Right lobe of liver (tissue), 6 donors: ENCODE data around the gene SUN1. TPM values are rescaled to one million over a fixed set of nuclear protein-coding genes. Genes with fewer than 3 reads are reported as not detected.
A peak's percentile ranks its signal among the peaks of the same experiment; 100 is the strongest.

ENCODE experiments used
- ATAC-seq, 4 donors: fragments of 200-7000 bp; cut with Tn5 transposase; one replicate each; pipeline ENCODE4 v1.9.1; 2020; ENCODE audit warnings: mild to moderate bottlenecking in 4 of 4, moderate library complexity in 4 of 4
- DNase-seq, 3 donors: peaks; one replicate each; pipeline ENCODE4 v3.0.0-alpha.2; 2020
- H3K27ac ChIP-seq, 3 donors: fragments of 200-600 bp; one replicate each; pipeline ENCODE4 v1.8.0; 2022
- H3K27me3 ChIP-seq, 2 donors: fragments of 200-600 bp; one replicate each; pipeline ENCODE4 v1.8.0; 2022
- H3K36me3 ChIP-seq, 4 donors: fragments of 200-600 bp; sonication (generic) in 1 of 4; one replicate each; pipeline versions ENCODE4 v1.5.1 to v1.8.0; 2017 to 2022; ENCODE audit warnings: control low read depth in 1 of 4
- H3K4me1 ChIP-seq, 4 donors: fragments of 200-600 bp; sonication (generic) in 1 of 4; one replicate each; pipeline versions ENCODE4 v1.5.1 to v1.8.0; 2017 to 2022; ENCODE audit warnings: control low read depth in 1 of 4
- H3K4me3 ChIP-seq, 3 donors: fragments of 200-600 bp; one replicate each; pipeline ENCODE4 v1.8.0; 2022
- H3K9me3 ChIP-seq, 4 donors: fragments of 200-600 bp; sonication (generic) in 1 of 4; one replicate each; pipeline versions ENCODE4 v1.5.1 to v1.8.0; 2017 to 2022; ENCODE audit warnings: control low read depth in 1 of 4
- POLR2A ChIP-seq: fragments of 450-650 bp; IDR thresholded peaks from one replicate; pipeline ENCODE4 v1.6.1; 2017; ENCODE audit warnings: antibody characterized with exemption, mild to moderate bottlenecking
- WGBS: methylation state at CpG from one replicate; pipeline ENCODE4 v1.1.6; 2018; ENCODE audit warnings: low coverage, low lambda C conversion rate; ENCODE audit not compliant: insufficient coverage; ENCODE audit errors: missing lambda C conversion rate; 5-methylcytosine and 5-hydroxymethylcytosine counted together
- intact Hi-C, 2 donors: fragments of 100-400 bp; cut with DNase I; formaldehyde crosslinking; loops; one replicate each; pipeline versions ENCODE4 v1.11.2 to v1.14.1; 2022
- total RNA-seq, 6 experiments: library from RNA; depleted of rRNA in 2 of 6; stranded (reverse); fragments of >200 nt in 2 of 6; fragmentation: NEBNext Ultra II Directional in 3 of 6; extraction: Animal tissue kit (Norgen Biotek cat#: 25700) in 3 of 6; gene quantifications; one replicate each; pipeline versions ENCODE4 v1.1.0 to v1.2.4, GENCODE V29; 2016 to 2023
- TF ChIP-seq, protein P1 (sequence below), 4 donors: fragments of 200-600 bp in 3 of 4; fragments of 450-650 bp in 1 of 4; IDR thresholded peaks; one replicate each; pipeline versions ENCODE4 v1.5.1 to v1.8.0; 2016 to 2022; ENCODE audit warnings: antibody characterized with exemption in 4 of 4, mild to moderate bottlenecking in 2 of 4
- donor health status: DM: no; HTN: yes; CAD: no.
- donor health status: DM: no; HTN: no; CAD: no.
- donor health status: DM: no; HTN: no; CAD: no.
- donor health status: DM: no; HTN: yes; CAD: no.
- donor health status: DM: no; HTN: yes; CAD: no.

The SUN1 gene
- total RNA-seq, 6 experiments from 2014 or later: 33.4 to 54.0 (median 48.7) TPM

DNA sequence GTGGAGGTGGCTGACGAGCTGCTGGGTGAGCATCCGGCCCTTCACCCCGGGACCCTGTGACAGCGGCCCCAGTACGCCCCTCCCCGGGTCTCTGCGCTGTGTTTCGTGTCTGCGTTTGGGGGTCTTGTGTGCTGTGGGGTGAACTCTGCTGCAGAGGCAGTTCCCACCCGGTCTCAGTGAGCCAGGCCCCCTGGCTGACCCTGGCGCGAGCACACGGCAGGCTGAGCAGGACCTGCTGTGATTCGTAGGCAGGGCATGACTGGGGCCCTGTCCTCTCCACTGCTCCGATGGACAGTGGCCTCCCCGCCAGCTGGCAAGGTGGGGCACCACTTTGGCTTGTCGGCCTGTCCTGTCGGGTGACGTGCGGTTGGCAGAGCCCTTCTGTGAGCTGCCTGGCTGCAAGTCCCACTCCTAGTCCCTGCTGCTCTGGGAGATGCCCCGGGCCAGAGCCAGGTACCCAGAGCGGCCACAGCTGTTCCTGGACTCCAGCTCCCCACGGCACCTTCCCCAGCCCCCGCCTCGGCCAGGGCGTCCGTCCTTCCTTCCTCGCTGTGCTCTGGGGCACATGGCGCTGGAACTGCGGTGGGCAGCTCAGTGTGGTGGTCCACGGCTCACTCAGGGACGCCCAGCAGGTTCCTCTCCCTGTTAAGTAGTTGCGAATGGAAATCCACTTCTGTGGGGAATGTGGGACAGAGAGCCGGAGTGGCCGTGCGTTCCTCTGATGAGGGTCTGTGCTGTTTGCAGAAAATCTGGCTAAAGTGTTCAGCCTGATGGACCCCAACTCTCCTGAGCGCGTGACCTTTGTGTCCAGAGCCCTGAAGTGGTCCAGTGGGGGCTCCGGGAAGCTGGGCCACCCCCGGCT lies 54.6 kb downstream of the SUN1 start:
- ATAC-seq: peak in 3 of 4 donors; percentile 12 to 52 (median 49)

DNA sequence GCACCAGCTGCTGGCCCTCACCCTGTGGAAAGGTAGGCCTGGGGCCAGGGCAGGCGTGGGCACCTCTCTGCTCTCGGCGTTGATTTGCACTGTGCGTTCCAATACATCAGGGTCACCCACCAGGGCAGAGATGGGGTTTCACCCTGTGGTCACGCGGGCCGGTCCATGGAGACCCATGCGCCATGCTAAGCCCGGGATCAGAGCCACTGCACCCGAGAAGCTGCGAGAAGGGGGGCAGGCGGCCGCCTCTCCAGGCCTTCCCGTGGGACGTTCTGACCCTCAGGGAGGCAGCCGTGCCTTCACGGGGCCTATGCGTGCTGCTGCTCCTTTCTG lies 55.2 kb downstream of the SUN1 start:
- Histone ChIP-seq H3K27ac (peak overlapping the region in 2 of 3 donors; percentile 60 to 78), H3K4me1 (peaks cover 0 to 55% (median 13%) of the 10 kb centered on the region in 4 donors), H3K36me3 (peaks cover 0 to 47% (median 25%) of the 10 kb centered on the region in 4 donors), H3K27me3 (no peaks in the 10 kb centered on the region), H3K4me3 (no peak overlapping the region), H3K9me3 (no peaks in the 10 kb centered on the region)
- ATAC-seq: no peak
- TF ChIP-seq, protein P1, sequence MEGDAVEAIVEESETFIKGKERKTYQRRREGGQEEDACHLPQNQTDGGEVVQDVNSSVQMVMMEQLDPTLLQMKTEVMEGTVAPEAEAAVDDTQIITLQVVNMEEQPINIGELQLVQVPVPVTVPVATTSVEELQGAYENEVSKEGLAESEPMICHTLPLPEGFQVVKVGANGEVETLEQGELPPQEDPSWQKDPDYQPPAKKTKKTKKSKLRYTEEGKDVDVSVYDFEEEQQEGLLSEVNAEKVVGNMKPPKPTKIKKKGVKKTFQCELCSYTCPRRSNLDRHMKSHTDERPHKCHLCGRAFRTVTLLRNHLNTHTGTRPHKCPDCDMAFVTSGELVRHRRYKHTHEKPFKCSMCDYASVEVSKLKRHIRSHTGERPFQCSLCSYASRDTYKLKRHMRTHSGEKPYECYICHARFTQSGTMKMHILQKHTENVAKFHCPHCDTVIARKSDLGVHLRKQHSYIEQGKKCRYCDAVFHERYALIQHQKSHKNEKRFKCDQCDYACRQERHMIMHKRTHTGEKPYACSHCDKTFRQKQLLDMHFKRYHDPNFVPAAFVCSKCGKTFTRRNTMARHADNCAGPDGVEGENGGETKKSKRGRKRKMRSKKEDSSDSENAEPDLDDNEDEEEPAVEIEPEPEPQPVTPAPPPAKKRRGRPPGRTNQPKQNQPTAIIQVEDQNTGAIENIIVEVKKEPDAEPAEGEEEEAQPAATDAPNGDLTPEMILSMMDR (IDR thresholded peaks at IDR 0.05): no peak
- TF ChIP-seq POLR2A: no peak
- peak in 1 of 3 donors; percentile 17 for DNase-seq
- intact Hi-C loops: loop anchor here in 1 of 2 donors (10.0 kb wide), 1 partner anchor 563 kb away; no protein-coding TSS in a partner anchor
- no CpG with 5 or more reads among the region's 18 CpGs for WGBS

More for the DNA sequence above, 54.6 kb downstream of the SUN1 start:
- Histone ChIP-seq H3K27me3 (no peaks in the 10 kb centered on the region), H3K9me3 (no peaks in the 10 kb centered on the region), H3K4me1 (peaks cover 0 to 59% (median 13%) of the 10 kb centered on the region in 4 donors), H3K36me3 (peaks cover 0 to 43% (median 21%) of the 10 kb centered on the region in 4 donors), H3K27ac (peak overlapping the region in 1 of 3 donors; percentile 78), H3K4me3 (no peak overlapping the region)
- intact Hi-C loops: loop anchor here in 1 of 2 donors (10.0 kb wide), 1 partner anchor 562 kb away; no protein-coding TSS in a partner anchor
- DNase-seq: peak in 2 of 3 donors; percentile 47 to 94
- TF ChIP-seq POLR2A: no peak
- TF ChIP-seq, protein P1 (IDR thresholded peaks at IDR 0.05): no peak
- WGBS: 93% methylated on average over 5 of the region's 40 CpGs

DNA sequence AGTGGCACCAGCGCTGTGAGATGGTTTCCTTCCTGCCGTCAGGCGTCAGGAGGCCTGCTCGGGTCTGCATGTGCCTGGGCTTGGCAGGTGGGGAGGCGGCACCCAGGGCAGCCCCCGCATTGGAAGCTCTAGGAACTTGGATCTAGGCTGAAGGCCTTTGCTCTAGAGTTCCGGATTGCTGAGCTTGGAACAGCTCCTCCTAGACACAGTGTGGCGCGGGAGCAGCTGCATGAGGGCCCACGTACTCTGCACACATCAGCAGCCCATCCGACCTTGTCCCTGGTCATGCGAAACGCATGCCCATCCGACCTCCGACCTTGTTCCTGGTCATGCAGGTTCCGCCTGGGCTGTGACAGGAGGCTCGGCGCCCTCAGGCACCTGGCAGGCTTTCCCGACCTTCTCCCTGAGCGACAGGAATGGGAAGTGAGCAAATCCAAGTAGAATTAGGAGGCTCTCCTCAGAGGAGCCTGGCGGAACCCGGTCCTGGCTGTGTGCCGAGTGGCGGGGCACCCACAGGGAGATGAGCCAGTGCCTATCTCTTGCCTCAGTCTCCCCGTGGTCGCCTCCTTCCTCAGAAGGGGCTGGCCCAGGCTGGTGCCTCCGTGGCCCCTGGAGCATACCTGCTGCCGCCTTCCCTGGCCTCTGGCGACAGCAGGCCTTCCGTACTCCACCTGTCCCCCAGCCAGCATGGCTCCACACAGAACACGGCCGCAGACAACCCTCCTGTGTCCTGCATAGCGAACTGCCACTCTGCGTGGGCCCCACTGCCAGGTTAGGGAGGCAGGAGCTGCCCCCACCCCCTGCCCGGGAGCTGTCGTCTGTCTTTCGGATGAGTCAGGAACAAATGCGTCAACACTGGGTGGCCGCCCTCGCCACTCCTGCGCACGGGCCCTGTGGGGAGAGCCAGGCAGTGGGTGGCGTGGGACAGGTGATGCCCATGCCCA lies 56.1 kb downstream of the SUN1 start:
- H3K27ac ChIP-seq: peak overlapping the region in 2 of 3 donors; percentile 60 to 78
- intact Hi-C loops: loop anchor here in 1 of 2 donors (10.0 kb wide), 1 partner anchor 564 kb away; no protein-coding TSS in a partner anchor
- peaks cover 0 to 47% (median 25%) of the 10 kb centered on the region in 4 donors for H3K36me3 ChIP-seq
- no peak overlapping the region for H3K4me3 ChIP-seq
- no peaks in the 10 kb centered on the region for H3K9me3 ChIP-seq
- ATAC-seq: peak; percentile 69 to 83 (median 80)
- DNase-seq: peak; percentile 77 to 91 (median 78)
- H3K27me3 ChIP-seq: no peaks in the 10 kb centered on the region
- 39% methylated on average over 13 of the region's 43 CpGs for WGBS
- H3K4me1 ChIP-seq: peaks cover 0 to 51% (median 8%) of the 10 kb centered on the region in 4 donors
- TF ChIP-seq, protein P1 (IDR thresholded peaks at IDR 0.05): no peak

DNA sequence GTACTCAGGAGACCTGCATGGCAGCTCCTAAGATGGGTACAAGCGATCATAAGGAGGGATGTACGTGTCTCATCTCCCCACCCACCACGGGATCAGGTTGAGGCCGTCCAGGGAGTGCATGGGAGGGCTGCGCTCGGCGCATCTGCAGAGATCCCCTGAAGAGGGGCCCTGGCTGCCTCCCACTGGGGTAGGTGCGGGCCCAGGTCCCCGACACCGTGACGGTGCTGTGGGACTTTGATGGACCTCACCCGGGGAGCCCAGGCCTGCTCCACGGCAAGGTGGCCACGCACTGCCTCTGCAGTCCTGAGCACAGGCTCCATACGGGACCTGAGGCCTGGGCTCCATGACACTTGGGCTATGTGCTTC lies 56.7 kb downstream of the SUN1 start:
- Histone ChIP-seq H3K4me1 (peaks cover 0 to 46% (median 8%) of the 10 kb centered on the region in 4 donors), H3K27me3 (no peaks in the 10 kb centered on the region), H3K36me3 (peaks cover 0 to 53% (median 25%) of the 10 kb centered on the region in 4 donors), H3K9me3 (no peaks in the 10 kb centered on the region), H3K27ac (peak overlapping the region in 1 of 3 donors; percentile 78), H3K4me3 (no peak overlapping the region)
- DNase-seq: no peak
- intact Hi-C loops: loop anchor here in 1 of 2 donors (10.0 kb wide), 1 partner anchor 564 kb away; no protein-coding TSS in a partner anchor
- no CpG with 5 or more reads among the region's 15 CpGs for WGBS
- TF ChIP-seq POLR2A: no peak
- TF ChIP-seq, protein P1 (IDR thresholded peaks at IDR 0.05): no peak
- ATAC-seq: no peak
